Measurements from ENCODE around the gene GPR61.

GPR61 gene

DNA sequence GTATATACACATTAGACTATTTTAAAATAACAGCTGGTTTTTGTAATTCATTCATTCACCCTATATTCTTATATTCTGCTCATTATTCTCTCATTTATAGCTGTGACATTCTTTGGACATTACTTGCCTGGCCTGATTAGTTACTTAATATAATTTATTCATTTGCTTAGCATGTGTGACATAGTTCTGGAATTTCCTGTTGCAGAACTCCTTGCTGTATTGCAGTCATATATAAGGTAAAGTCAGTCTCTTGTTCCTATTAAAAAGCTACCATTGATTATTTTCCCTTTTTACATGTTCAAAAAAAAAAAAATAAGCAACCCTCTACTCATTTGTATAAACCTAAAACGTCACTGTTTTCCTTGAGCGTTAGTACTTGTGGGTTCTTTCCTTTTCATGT lies 55.9 kb downstream of the GPR61 start:
- Histone ChIP-seq H3K27ac (ENCODE audit: extremely low read depth, low read depth, low read length) (no peak overlapping the region), H3K4me1 (ENCODE audit: control insufficient read depth, insufficient read depth, low read length) (no peaks in the 10 kb centered on the region), H3K9me3 (ENCODE audit: control insufficient read depth, insufficient read depth, low read depth, low read length) (no peaks in the 10 kb centered on the region), H3K36me3 (ENCODE audit: control insufficient read depth in 2 of 2, insufficient read depth in 1 of 2, low read length in 2 of 2) (peaks cover 3 to 61% of the 10 kb centered on the region in 2 experiments), H3K4me3 (ENCODE audit: low read depth, low read length) (no peak overlapping the region)
- TF ChIP-seq SP3 (tag by site-specific recombination; IDR thresholded peaks at IDR 0.05) = no peak
- no peak for TF ChIP-seq EGR2 (tag by site-specific recombination; IDR thresholded peaks at IDR 0.05; ENCODE audit: low read depth)
- no peak for TF ChIP-seq ZNF660 (tag by site-specific recombination; IDR thresholded peaks at IDR 0.05)
- no peak for TF ChIP-seq ZIC2 (tag by site-specific recombination; IDR thresholded peaks at IDR 0.05)
- no peak for TF ChIP-seq ZNF239 (tag by site-specific recombination; IDR thresholded peaks at IDR 0.05)
- TF ChIP-seq, protein P1, sequence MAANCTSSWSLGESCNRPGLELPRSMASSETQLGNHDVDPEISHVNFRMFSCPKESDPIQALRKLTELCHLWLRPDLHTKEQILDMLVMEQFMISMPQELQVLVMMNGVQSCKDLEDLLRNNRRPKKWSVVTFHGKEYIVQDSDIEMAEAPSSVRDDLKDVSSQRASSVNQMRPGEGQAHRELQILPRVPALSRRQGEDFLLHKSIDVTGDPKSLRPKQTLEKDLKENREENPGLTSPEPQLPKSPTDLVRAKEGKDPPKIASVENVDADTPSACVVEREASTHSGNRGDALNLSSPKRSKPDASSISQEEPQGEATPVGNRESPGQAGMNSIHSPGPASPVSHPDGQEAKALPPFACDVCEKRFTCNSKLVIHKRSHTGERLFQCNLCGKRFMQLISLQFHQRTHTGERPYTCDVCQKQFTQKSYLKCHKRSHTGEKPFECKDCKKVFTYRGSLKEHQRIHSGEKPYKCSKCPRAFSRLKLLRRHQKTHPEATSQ (tag by site-specific recombination; IDR thresholded peaks at IDR 0.05) = no peak
- no peak for TF ChIP-seq ZNF626 (tag by site-specific recombination; IDR thresholded peaks at IDR 0.05)
- TF ChIP-seq SCRT2 (tag by site-specific recombination; IDR thresholded peaks at IDR 0.05) = no peak
- no peak for TF ChIP-seq WT1 (tag by site-specific recombination; IDR thresholded peaks at IDR 0.05)
- TF ChIP-seq ZBTB8A (tag by site-specific recombination; IDR thresholded peaks at IDR 0.05) = no peak
- no peak for TF ChIP-seq SP7 (tag by site-specific recombination; IDR thresholded peaks at IDR 0.05)
- no peak for TF ChIP-seq KLF8 (tag by site-specific recombination; IDR thresholded peaks at IDR 0.05)
- TF ChIP-seq, protein P2, sequence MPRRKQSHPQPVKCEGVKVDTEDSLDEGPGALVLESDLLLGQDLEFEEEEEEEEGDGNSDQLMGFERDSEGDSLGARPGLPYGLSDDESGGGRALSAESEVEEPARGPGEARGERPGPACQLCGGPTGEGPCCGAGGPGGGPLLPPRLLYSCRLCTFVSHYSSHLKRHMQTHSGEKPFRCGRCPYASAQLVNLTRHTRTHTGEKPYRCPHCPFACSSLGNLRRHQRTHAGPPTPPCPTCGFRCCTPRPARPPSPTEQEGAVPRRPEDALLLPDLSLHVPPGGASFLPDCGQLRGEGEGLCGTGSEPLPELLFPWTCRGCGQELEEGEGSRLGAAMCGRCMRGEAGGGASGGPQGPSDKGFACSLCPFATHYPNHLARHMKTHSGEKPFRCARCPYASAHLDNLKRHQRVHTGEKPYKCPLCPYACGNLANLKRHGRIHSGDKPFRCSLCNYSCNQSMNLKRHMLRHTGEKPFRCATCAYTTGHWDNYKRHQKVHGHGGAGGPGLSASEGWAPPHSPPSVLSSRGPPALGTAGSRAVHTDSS (tag by site-specific recombination; IDR thresholded peaks at IDR 0.05) = no peak
- no peak for TF ChIP-seq SALL2 (tag by site-specific recombination; IDR thresholded peaks at IDR 0.05; ENCODE audit: borderline replicate concordance)
- no peak for TF ChIP-seq ZNF654 (tag by site-specific recombination; IDR thresholded peaks at IDR 0.05; ENCODE audit: low read depth)
- ChIA-PET POLR2A (no interaction called here), CTCF (interaction anchor here (1.2 kb wide), 1 partner anchor 35 kb away, joined by 3 read pairs; no protein-coding TSS in a partner anchor)
